ENCODE measurements around the gene SLC6A9. TPM values are rescaled to one million over a fixed set of nuclear protein-coding genes. Genes with fewer than 3 reads are reported as not detected.

Gene SLC6A9
- total and polyA plus RNA-seq, 10 donors, result 0.26 to 6.1 (median 2.3) TPM

DNA sequence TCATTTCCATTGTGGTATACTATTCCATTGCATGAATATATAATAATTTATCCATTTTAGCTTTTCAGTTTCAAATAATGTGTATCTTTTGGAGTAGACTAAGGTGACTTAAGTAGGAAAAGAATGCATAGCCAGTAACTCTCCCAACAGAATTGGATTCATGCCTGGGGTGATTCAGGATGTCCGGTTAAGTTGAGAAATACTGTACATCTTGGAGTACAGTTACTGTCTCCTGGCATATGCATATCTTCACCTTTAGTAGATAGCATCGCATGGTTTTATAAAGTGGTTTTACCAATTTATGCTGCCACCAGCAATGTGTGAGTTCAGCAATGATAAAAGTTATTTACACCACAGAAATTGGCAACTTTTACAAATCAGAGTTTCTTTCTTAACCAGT lies 18.6 kb upstream of the SLC6A9 start:
- TF ChIP-seq, protein P1, sequence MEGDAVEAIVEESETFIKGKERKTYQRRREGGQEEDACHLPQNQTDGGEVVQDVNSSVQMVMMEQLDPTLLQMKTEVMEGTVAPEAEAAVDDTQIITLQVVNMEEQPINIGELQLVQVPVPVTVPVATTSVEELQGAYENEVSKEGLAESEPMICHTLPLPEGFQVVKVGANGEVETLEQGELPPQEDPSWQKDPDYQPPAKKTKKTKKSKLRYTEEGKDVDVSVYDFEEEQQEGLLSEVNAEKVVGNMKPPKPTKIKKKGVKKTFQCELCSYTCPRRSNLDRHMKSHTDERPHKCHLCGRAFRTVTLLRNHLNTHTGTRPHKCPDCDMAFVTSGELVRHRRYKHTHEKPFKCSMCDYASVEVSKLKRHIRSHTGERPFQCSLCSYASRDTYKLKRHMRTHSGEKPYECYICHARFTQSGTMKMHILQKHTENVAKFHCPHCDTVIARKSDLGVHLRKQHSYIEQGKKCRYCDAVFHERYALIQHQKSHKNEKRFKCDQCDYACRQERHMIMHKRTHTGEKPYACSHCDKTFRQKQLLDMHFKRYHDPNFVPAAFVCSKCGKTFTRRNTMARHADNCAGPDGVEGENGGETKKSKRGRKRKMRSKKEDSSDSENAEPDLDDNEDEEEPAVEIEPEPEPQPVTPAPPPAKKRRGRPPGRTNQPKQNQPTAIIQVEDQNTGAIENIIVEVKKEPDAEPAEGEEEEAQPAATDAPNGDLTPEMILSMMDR (IDR thresholded peaks at IDR 0.05 in 8 of 11, conservative IDR thresholded peaks at IDR 0.05 in 3 of 11), result no peak
- TF ChIP-seq POLR2AphosphoS5 (IDR thresholded peaks at IDR 0.05) (no peak), POLR2A (IDR thresholded peaks at IDR 0.05) (no peak)
- Histone ChIP-seq H3K27me3 (replicated peaks in 1 of 7) (no peaks in the 10 kb centered on the region), H3K27ac (no peak overlapping the region), H3K4me3 (no peak overlapping the region), H3K9me3 (no peaks in the 10 kb centered on the region), H3K36me3 (no peaks in the 10 kb centered on the region), H3K4me1 (peaks cover 0 to 12% (median 6%) of the 10 kb centered on the region in 6 donors)
- 31 to 74% (median 58%) methylated on average over 2 of the region's 2 CpGs for WGBS, 5 donors
- DNase-seq, result no peak
- intact Hi-C loops (cut with DNase I; ENCODE audit: low total_unique reads), result loop anchor here (10.0 kb wide), 1 partner anchor 515 kb away; the partner anchor contains the start of gene PTPRF

DNA sequence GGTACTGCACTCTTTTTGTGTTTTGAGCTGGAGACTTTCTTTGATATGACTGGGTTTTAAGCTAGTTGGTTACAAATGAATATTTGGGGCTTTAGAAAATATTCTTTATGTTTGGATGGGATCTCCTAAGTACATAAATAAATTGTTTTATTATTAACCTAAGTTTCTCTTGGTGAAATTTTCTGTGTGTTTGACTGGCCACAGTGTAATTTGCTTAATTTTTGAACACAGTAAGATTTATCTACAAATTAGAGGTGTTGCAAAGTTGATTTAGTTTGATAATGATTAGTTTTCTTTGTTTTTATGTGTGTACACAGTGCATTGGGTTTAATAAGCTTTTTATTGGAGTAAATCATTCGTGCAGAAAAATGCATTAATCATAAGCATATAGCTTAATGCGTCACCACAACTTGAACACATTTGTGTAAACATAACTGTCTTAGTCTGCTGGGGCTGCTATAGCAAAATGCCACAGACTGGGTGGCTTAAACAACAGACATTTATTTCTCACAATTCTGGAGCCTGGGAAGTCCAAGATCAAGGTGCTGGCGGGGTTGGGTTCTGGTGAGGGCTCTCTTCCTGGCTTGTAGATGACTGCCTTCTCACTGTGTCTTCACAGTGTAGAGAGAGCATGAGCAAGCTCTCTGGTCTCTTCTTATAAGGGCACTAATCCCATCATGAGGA lies 17.4 kb upstream of the SLC6A9 start:
- Histone ChIP-seq H3K4me1 (peaks cover 0 to 12% (median 6%) of the 10 kb centered on the region in 6 donors), H3K36me3 (no peaks in the 10 kb centered on the region), H3K4me3 (no peak overlapping the region), H3K9me3 (no peaks in the 10 kb centered on the region), H3K27ac (peak overlapping the region in 3 of 8 donors; percentile 30 to 46 (median 35)), H3K27me3 (replicated peaks in 1 of 7) (no peaks in the 10 kb centered on the region)
- WGBS, 5 donors, result 58 to 79% (median 71%) methylated on average over 3 of the region's 3 CpGs
- DNase-seq, result no peak
- intact Hi-C loops (cut with DNase I; ENCODE audit: low total_unique reads), result loop anchor here (10.0 kb wide), 1 partner anchor 514 kb away; the partner anchor contains the start of gene PTPRF
- TF ChIP-seq, protein P1 (IDR thresholded peaks at IDR 0.05 in 8 of 11, conservative IDR thresholded peaks at IDR 0.05 in 3 of 11), result no peak
- TF ChIP-seq POLR2A (IDR thresholded peaks at IDR 0.05), result no peak

DNA sequence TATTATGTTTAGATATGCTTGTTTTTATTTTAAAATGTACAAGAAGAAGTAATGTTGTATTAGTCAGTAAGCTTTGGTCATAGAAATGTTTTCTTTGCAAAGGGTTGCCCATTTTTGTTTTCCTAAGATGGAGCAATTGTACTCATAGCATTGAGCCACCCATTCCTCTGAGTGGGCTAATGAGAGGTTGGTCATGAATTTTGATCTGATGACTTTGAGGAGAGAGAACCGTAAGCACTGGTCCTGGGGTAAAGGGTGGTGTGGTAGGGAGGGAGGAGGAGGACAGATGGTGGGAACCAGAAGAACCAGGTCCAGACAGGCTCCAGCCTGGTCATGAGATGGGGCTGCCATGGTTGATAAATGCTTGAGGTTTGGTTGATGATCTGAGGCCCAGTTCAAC lies 15.9 kb upstream of the SLC6A9 start:
- Histone ChIP-seq H3K36me3 (no peaks in the 10 kb centered on the region), H3K27ac (peak overlapping the region in 1 of 8 donors; percentile 46), H3K4me3 (peak overlapping the region in 1 of 8 donors; percentile 25), H3K9me3 (no peaks in the 10 kb centered on the region), H3K27me3 (replicated peaks in 1 of 7) (no peaks in the 10 kb centered on the region), H3K4me1 (peaks cover 0 to 12% (median 6%) of the 10 kb centered on the region in 6 donors)
- DNase-seq, result no peak
- TF ChIP-seq, protein P1 (IDR thresholded peaks at IDR 0.05 in 8 of 11, conservative IDR thresholded peaks at IDR 0.05 in 3 of 11), result no peak
- no peak for TF ChIP-seq POLR2AphosphoS5 (IDR thresholded peaks at IDR 0.05)
- TF ChIP-seq POLR2A (IDR thresholded peaks at IDR 0.05), result no peak
- WGBS, 5 donors, result 78 to 100% (median 86%) methylated on average over 1 of the region's 1 CpG
- intact Hi-C loops (cut with DNase I; ENCODE audit: low total_unique reads), result loop anchor here (10.0 kb wide), 1 partner anchor 512 kb away; the partner anchor contains the start of gene PTPRF

DNA sequence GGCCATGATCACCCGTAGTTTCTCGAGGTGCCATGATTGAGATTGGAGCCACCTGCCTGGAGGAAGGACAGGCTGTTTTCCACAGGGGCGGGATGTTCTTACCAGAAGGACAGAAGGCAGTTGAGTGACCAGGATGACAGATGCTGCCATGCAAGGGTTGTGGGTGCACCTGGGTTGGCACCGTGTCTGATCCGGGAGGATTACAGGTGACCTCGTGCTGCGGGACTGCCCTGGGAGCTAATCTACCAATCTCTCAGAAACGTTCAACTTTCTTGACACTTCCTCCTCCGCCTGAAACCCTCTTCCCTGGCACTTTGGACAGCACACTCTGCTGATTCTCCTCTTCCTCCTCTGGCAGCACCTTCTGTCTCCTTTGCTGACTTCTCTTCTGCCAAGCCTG lies 13.8 kb upstream of the SLC6A9 start:
- Histone ChIP-seq H3K36me3 (no peaks in the 10 kb centered on the region), H3K9me3 (no peaks in the 10 kb centered on the region), H3K4me3 (no peak overlapping the region), H3K4me1 (peaks cover 0 to 12% (median 6%) of the 10 kb centered on the region in 6 donors), H3K27ac (no peak overlapping the region), H3K27me3 (replicated peaks in 1 of 7) (no peaks in the 10 kb centered on the region)
- intact Hi-C loops (cut with DNase I; ENCODE audit: low total_unique reads), result loop anchor here (10.0 kb wide), 1 partner anchor 510 kb away; the partner anchor contains the start of gene PTPRF
- TF ChIP-seq, protein P1 (IDR thresholded peaks at IDR 0.05 in 8 of 11, conservative IDR thresholded peaks at IDR 0.05 in 3 of 11), result no peak
- DNase-seq, result no peak
- 72 to 80% (median 74%) methylated on average over 9 of the region's 9 CpGs for WGBS, 5 donors

Data from spleen (tissue), 11 donors.